GM19468 (cell line): Measurements from ENCODE around the gene FMN1.

Experiments used
- ATAC-seq: cut with Tn5 transposase; IDR thresholded peaks from one replicate; pipeline ENCODE4 v1.9.1; 2021; ENCODE audit warnings: mild to moderate bottlenecking, moderate library complexity, moderate number of reproducible peaks; ENCODE audit not compliant: unreplicated experiment; ENCODE audit errors: extremely low read depth

The FMN1 gene

GRCh38 chr15:33200903-33201302 is 6.4 kb upstream of the FMN1 start:
- no peak for ATAC-seq

- no peak for ATAC-seq
These were observed 5.9 kb upstream of the FMN1 start for GRCh38 chr15:33200444-33200843.

GRCh38 chr15:33198541-33198940 is 4.0 kb upstream of the FMN1 start:
- ATAC-seq: no peak

- ATAC-seq: no peak
These were observed 3.1 kb upstream of the FMN1 start for GRCh38 chr15:33197636-33198035.

- no peak for ATAC-seq
These were observed 277 bp downstream of the FMN1 start for GRCh38 chr15:33194237-33194636.

- no peak for ATAC-seq
These were observed 2.9 kb downstream of the FMN1 start for GRCh38 chr15:33191591-33191990.

- ATAC-seq: no peak
These were observed 4.0 kb downstream of the FMN1 start for GRCh38 chr15:33190539-33190938.

GRCh38 chr15:33188641-33189257 is 5.8 kb downstream of the FMN1 start:
- ATAC-seq: no peak

GRCh38 chr15:33188159-33188558 is 6.4 kb downstream of the FMN1 start:
- ATAC-seq: no peak

GRCh38 chr15:33183334-33183733 is 11.2 kb downstream of the FMN1 start:
- ATAC-seq: no peak

- ATAC-seq: no peak
These were observed 11.6 kb downstream of the FMN1 start for GRCh38 chr15:33182926-33183325.

GRCh38 chr15:33182278-33182905 is 12.1 kb downstream of the FMN1 start:
- ATAC-seq: no peak

GRCh38 chr15:33179874-33180273 is 14.6 kb downstream of the FMN1 start:
- no peak for ATAC-seq

GRCh38 chr15:33171202-33171601 is 23.3 kb downstream of the FMN1 start:
- ATAC-seq: no peak

GRCh38 chr15:33169625-33170024 is 24.9 kb downstream of the FMN1 start:
- no peak for ATAC-seq

- ATAC-seq: no peak
These were observed 26.1 kb downstream of the FMN1 start for GRCh38 chr15:33168444-33168843.

- no peak for ATAC-seq
These were observed 30.7 kb downstream of the FMN1 start for GRCh38 chr15:33163816-33164215.

- ATAC-seq: no peak
These were observed 33.3 kb downstream of the FMN1 start for GRCh38 chr15:33161209-33161608.

GRCh38 chr15:33160581-33161165 is 33.8 kb downstream of the FMN1 start:
- ATAC-seq: no peak

- ATAC-seq: no peak
These were observed 34.6 kb downstream of the FMN1 start for GRCh38 chr15:33159726-33160453.

GRCh38 chr15:33158366-33158765 is 36.1 kb downstream of the FMN1 start:
- ATAC-seq: no peak
